HepG2 (cell line): ENCODE results near the gene RPL18.

Experiments used
- ETV6 ChIP-seq: sonication (generic); formaldehyde crosslinking; conservative IDR thresholded peaks from 2 replicates; pipeline ENCODE4 v1.4.0; 2020; ENCODE audit warnings: missing genetic modification reagents
- REL ChIP-seq: sonication (generic); formaldehyde crosslinking; conservative IDR thresholded peaks from 2 replicates; pipeline ENCODE4 v1.8.0; 2022; ENCODE audit warnings: mild to moderate bottlenecking, missing genetic modification reagents, moderate library complexity
- ZEB1 ChIP-seq: IDR thresholded peaks from 2 replicates; pipeline ENCODE4 v1.6.1; 2012; ENCODE audit warnings: mild to moderate bottlenecking, low read depth, inconsistent platforms; ENCODE audit not compliant: insufficient replicate concordance
- ZNF75D ChIP-seq: sonication (generic); formaldehyde crosslinking; IDR thresholded peaks from 2 replicates; pipeline ENCODE4 v1.8.1; 2023; ENCODE audit warnings: missing genetic modification reagents, mild to moderate bottlenecking, borderline replicate concordance
- TF ChIP-seq, protein P1 (sequence below): sonication (generic); formaldehyde crosslinking; IDR thresholded peaks from 2 replicates; pipeline ENCODE4 v1.8.1; 2023; ENCODE audit warnings: missing genetic modification reagents, inconsistent platforms, borderline replicate concordance
- TF ChIP-seq, protein P2 (sequence below): sonication (generic); formaldehyde crosslinking; IDR thresholded peaks from 2 replicates; pipeline ENCODE4 v1.5.0; 2020; ENCODE audit warnings: missing genetic modification reagents

DNA sequence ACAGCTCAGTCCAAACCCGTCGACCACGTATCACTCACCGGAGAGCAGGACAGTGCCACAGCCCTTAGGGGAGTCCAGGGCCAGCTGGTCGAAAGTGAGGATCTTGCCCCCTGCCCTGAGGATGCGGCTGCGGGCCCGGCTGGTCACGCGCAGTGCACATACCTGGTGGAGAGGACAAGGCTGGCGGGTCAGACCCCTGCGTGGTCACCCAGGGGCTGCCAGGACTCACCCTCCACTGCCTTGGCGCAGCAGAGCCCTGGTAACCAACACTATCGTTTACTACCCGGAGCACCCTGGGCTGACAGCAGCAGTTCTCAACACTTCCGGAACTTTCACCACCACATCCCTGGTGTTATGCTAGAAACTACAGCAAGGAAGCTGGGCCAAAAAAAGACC, 2.9 kb downstream of the RPL18 start:
- TF ChIP-seq, protein P1, sequence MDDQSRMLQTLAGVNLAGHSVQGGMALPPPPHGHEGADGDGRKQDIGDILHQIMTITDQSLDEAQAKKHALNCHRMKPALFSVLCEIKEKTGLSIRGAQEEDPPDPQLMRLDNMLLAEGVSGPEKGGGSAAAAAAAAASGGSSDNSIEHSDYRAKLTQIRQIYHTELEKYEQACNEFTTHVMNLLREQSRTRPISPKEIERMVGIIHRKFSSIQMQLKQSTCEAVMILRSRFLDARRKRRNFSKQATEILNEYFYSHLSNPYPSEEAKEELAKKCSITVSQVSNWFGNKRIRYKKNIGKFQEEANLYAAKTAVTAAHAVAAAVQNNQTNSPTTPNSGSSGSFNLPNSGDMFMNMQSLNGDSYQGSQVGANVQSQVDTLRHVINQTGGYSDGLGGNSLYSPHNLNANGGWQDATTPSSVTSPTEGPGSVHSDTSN (CRISPR knock-in tag): no peak
- TF ChIP-seq ETV6: no peak
- TF ChIP-seq, protein P2, sequence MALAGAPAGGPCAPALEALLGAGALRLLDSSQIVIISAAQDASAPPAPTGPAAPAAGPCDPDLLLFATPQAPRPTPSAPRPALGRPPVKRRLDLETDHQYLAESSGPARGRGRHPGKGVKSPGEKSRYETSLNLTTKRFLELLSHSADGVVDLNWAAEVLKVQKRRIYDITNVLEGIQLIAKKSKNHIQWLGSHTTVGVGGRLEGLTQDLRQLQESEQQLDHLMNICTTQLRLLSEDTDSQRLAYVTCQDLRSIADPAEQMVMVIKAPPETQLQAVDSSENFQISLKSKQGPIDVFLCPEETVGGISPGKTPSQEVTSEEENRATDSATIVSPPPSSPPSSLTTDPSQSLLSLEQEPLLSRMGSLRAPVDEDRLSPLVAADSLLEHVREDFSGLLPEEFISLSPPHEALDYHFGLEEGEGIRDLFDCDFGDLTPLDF: no peak
- TF ChIP-seq ZNF75D (CRISPR knock-in tag): no peak
- no peak for TF ChIP-seq ZEB1
- no peak for TF ChIP-seq REL (CRISPR knock-in tag)
